ENCODE data around the gene TCP11L2.

TCP11L2 gene

DNA sequence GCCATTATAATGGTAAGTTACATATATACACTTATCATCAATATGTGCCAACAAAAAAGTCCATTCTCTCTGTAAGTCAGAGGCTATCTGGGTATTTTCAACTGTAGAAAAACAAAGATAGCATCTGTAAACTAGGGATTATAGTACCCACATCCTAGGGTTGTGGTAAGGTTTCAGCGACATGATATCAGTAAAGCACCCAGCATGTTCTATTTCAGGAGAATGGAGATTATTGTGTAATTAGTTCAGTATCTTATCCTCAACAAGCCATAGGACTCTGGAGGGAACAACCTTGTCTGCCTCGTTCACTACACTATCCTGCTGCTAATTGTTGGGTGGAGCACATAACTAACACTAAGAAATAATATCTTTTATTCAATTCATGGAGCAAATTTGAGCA lies 35.0 kb upstream of the TCP11L2 start:
- Histone ChIP-seq H4K20me1 (ENCODE audit: insufficient read depth) (no peaks in the 10 kb centered on the region), H3K27me3 (ENCODE audit: insufficient read depth, low read depth) (no peaks in the 10 kb centered on the region), H3K9ac (no peak overlapping the region), H3K27ac (no peak overlapping the region), H2AFZ (ENCODE audit: low read depth) (no peak overlapping the region), H3K36me3 (ENCODE audit: insufficient read depth) (no peaks in the 10 kb centered on the region), H3K4me3 (IDR thresholded peaks at IDR 0.05; ENCODE audit: insufficient read depth, low read depth, low read length) (no peak overlapping the region), H3K79me2 (ENCODE audit: insufficient read depth, low read depth) (no peaks in the 10 kb centered on the region), H3K4me2 (no peak overlapping the region), H3K4me1 (ENCODE audit: low read depth, poor library complexity, severe bottlenecking) (peaks cover 7% of the 10 kb centered on the region)
- TF ChIP-seq, protein P1, sequence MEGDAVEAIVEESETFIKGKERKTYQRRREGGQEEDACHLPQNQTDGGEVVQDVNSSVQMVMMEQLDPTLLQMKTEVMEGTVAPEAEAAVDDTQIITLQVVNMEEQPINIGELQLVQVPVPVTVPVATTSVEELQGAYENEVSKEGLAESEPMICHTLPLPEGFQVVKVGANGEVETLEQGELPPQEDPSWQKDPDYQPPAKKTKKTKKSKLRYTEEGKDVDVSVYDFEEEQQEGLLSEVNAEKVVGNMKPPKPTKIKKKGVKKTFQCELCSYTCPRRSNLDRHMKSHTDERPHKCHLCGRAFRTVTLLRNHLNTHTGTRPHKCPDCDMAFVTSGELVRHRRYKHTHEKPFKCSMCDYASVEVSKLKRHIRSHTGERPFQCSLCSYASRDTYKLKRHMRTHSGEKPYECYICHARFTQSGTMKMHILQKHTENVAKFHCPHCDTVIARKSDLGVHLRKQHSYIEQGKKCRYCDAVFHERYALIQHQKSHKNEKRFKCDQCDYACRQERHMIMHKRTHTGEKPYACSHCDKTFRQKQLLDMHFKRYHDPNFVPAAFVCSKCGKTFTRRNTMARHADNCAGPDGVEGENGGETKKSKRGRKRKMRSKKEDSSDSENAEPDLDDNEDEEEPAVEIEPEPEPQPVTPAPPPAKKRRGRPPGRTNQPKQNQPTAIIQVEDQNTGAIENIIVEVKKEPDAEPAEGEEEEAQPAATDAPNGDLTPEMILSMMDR (conservative IDR thresholded peaks at IDR 0.05; ENCODE audit: low read depth, low read length): no peak

DNA sequence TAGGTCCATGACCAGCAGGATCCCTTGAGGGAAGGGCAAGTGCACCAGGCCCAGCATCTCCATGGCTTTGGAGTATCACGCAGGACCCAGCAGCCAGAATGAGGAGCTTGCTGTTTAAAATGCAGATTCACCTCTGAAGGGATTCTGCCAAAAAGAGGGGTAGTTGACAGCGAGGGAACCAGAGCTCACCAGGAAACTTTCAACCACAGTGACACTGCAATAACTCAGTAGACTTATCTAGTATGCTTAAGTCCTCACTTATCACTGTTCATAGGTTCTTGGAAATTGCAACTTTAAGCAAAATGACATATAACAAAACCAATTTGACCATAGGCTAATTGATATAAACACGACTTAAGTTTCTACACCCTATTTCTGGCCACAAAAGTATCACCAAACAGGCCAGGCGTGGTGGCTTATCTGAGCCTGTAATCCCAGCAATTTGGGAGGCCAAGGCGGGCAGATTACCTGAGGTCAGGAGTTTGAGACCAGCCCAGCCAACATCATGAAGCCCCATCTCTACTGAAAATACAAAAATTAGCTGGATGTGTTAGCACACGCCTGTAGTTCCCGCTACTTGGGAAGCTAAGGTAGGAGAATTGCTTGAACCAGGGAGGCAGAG lies 33.3 kb upstream of the TCP11L2 start:
- H3K27me3 ChIP-seq (ENCODE audit: insufficient read depth, low read depth): no peaks in the 10 kb centered on the region
- H3K27ac ChIP-seq: no peak overlapping the region
- no peak overlapping the region for H2AFZ ChIP-seq (ENCODE audit: low read depth)
- TF ChIP-seq, protein P1 (conservative IDR thresholded peaks at IDR 0.05; ENCODE audit: low read depth, low read length): no peak
- H3K9ac ChIP-seq: no peak overlapping the region
- H3K4me1 ChIP-seq (ENCODE audit: low read depth, poor library complexity, severe bottlenecking): peaks cover 7% of the 10 kb centered on the region
- H4K20me1 ChIP-seq (ENCODE audit: insufficient read depth): no peaks in the 10 kb centered on the region
- H3K36me3 ChIP-seq (ENCODE audit: insufficient read depth): no peaks in the 10 kb centered on the region
- no peak overlapping the region for H3K4me2 ChIP-seq
- no peaks in the 10 kb centered on the region for H3K79me2 ChIP-seq (ENCODE audit: insufficient read depth, low read depth)
- no peak overlapping the region for H3K4me3 ChIP-seq (IDR thresholded peaks at IDR 0.05; ENCODE audit: insufficient read depth, low read depth, low read length)

DNA sequence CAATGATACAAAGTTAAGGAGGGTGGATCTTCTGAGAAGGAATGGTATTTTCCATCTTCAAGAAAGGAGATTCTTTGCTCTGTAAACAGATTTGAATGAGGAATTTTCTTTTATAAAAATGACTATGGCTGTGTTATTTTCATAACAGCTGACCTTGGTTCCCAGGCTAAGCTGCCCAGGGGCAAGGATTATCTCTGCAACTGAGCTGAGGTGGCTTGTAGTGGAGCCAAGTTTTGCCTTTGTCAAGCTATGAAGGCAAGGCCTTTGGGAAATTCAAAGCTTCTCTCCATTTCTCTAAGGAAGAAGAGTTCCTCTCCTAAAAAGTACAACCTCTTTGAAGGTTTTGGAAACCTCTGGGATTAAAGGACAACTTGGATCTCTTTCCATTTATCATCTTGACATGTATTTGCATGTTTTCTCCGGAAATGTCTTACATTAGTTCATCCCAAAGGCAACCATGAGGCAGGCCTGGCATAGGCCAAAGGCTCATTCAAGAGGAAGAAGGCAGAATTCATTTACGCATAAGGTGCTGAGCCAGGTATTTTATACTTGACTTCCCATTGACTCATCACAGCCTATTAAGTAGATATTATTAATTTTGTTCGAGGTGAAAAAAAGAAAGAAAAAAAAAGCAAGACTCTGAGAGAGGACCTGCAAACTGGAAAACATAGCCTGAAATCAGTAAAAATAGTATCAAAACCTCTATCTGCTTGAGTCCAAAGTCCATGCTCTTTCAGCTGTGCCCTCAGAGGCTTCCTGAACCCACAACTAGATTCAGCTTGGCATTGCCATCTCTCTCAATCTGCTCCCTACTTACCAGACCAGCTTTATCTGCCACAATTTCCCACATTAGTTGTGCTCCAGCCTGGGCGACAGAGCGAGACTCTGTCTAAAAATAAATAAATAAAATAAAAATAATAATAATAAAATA lies 30.7 kb upstream of the TCP11L2 start:
- TF ChIP-seq, protein P1 (conservative IDR thresholded peaks at IDR 0.05; ENCODE audit: low read depth, low read length): no peak
- no peak overlapping the region for H3K9ac ChIP-seq
- H3K4me2 ChIP-seq: no peak overlapping the region
- H3K36me3 ChIP-seq (ENCODE audit: insufficient read depth): no peaks in the 10 kb centered on the region
- no peak overlapping the region for H3K27ac ChIP-seq
- peaks cover 7% of the 10 kb centered on the region for H3K4me1 ChIP-seq (ENCODE audit: low read depth, poor library complexity, severe bottlenecking)
- H3K27me3 ChIP-seq (ENCODE audit: insufficient read depth, low read depth): no peaks in the 10 kb centered on the region
- H2AFZ ChIP-seq (ENCODE audit: low read depth): no peak overlapping the region
- H4K20me1 ChIP-seq (ENCODE audit: insufficient read depth): no peaks in the 10 kb centered on the region
- H3K4me3 ChIP-seq (IDR thresholded peaks at IDR 0.05; ENCODE audit: insufficient read depth, low read depth, low read length): no peak overlapping the region
- no peaks in the 10 kb centered on the region for H3K79me2 ChIP-seq (ENCODE audit: insufficient read depth, low read depth)

DNA sequence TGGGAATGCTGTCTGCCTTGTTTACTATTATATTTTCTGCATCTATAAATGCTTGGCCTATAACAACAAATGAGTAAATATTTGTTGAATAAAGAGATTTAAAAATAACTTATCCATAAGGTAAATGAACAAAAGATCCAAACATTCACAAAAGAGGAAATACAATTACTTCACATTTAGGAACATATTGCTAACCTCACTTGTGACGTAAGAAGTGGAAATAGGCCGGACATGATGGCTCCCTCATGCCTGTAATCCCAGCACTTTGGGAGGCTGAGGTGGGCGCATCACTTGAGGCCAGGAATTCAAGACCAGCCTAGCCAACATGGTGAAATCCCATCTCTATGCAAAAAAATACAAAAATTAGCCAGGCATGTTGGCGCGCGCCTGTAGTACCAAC lies 29.0 kb upstream of the TCP11L2 start:
- no peak overlapping the region for H3K4me3 ChIP-seq (IDR thresholded peaks at IDR 0.05; ENCODE audit: insufficient read depth, low read depth, low read length)
- H3K4me2 ChIP-seq: no peak overlapping the region
- no peaks in the 10 kb centered on the region for H3K36me3 ChIP-seq (ENCODE audit: insufficient read depth)
- no peak overlapping the region for H3K27ac ChIP-seq
- no peaks in the 10 kb centered on the region for H4K20me1 ChIP-seq (ENCODE audit: insufficient read depth)
- no peaks in the 10 kb centered on the region for H3K79me2 ChIP-seq (ENCODE audit: insufficient read depth, low read depth)
- peaks cover 7% of the 10 kb centered on the region for H3K4me1 ChIP-seq (ENCODE audit: low read depth, poor library complexity, severe bottlenecking)
- H3K27me3 ChIP-seq (ENCODE audit: insufficient read depth, low read depth): no peaks in the 10 kb centered on the region
- TF ChIP-seq, protein P1 (conservative IDR thresholded peaks at IDR 0.05; ENCODE audit: low read depth, low read length): no peak
- no peak overlapping the region for H2AFZ ChIP-seq (ENCODE audit: low read depth)
- H3K9ac ChIP-seq: no peak overlapping the region
